B cell (primary cell): ENCODE measurements around the gene SENP1.
"Not testable (repeated sequence)": the region's sequence is repeated elsewhere in the genome, so short reads cannot be mapped to it uniquely, and the experiment has no call there.

Source experiments
- CTCF ChIP-seq: fragments of 200-600 bp; IDR thresholded peaks from one replicate; pipeline ENCODE4 v1.8.0; 2022; ENCODE audit warnings: antibody characterized with exemption, mild to moderate bottlenecking
- EZH2 ChIP-seq: IDR thresholded peaks from 2 replicates; pipeline ENCODE4 v1.6.1; 2012; ENCODE audit warnings: borderline replicate concordance, low read depth, mild to moderate bottlenecking, moderate library complexity, low read length; ENCODE audit not compliant: insufficient read depth, poor library complexity, severe bottlenecking

DNA sequence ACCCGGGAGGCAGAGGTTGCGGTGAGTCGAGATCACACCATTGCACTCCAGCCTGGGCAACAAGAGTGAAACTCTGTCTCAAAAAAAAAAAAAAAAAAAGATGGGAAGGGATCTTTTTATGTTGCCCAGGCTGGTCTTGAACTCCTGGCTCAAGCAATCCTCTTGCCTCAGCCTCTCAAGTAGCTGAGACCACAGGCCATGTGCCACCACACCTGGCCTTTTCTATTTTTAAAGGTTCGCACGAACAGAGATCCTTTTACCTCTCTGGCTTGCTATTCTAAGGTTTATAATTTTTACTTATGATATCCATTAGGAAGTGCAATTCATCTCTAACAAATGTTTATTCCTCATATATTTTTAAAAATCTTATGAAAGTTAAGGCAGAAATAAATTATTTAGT, 19.7 kb upstream of the SENP1 start:
- not testable (repeated sequence) for TF ChIP-seq CTCF, EZH2
